ENCODE measurements around the gene MAN1A1.

MAN1A1 gene

DNA sequence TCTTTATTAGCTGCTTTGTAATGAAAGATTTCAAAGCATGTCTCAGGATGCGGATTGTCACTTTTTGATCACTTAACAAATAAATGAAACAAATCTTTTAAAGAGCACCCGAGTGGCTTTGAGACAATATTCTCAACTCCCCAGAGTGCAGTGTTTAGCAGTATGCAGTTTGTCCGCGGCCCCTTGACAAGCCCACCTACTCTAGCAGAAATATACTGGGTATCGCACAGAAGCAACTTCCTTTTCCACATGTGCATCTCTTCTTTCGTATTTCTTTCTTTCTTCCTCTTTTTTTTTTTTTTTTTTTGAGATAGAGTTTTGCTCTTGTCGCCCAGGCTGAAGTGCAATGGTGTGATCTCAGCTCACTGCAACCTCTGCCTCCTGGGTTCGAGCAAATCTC lies 186.6 kb downstream of the MAN1A1 start:
- no peak for TF ChIP-seq USF1 (IDR thresholded peaks at IDR 0.05)
- no peak for TF ChIP-seq TEAD4 (IDR thresholded peaks at IDR 0.05)
- no peak for TF ChIP-seq RAD21 (IDR thresholded peaks at IDR 0.05; ENCODE audit: low read depth)
- no peak for TF ChIP-seq MAX (IDR thresholded peaks at IDR 0.05)
- TF ChIP-seq EP300 (IDR thresholded peaks at IDR 0.05; ENCODE audit: borderline replicate concordance) = no peak

- no peak for TF ChIP-seq CEBPB (IDR thresholded peaks at IDR 0.05)
- no peak for TF ChIP-seq CREB1 (IDR thresholded peaks at IDR 0.05; ENCODE audit: low read depth)
- TF ChIP-seq MAX (IDR thresholded peaks at IDR 0.05) = no peak
- TF ChIP-seq NFIC (IDR thresholded peaks at IDR 0.05) = no peak
- TF ChIP-seq RAD21 (IDR thresholded peaks at IDR 0.05; ENCODE audit: low read depth) = no peak
- TF ChIP-seq REST (IDR thresholded peaks at IDR 0.05; ENCODE audit: low read depth) = no peak
- TF ChIP-seq EGR1 (IDR thresholded peaks at IDR 0.05) = no peak
- TF ChIP-seq TAF1 (IDR thresholded peaks at IDR 0.05; ENCODE audit: low read depth) = no peak
- TF ChIP-seq TCF12 (IDR thresholded peaks at IDR 0.05; ENCODE audit: low read depth) = no peak
- no peak for TF ChIP-seq ZBTB7A (IDR thresholded peaks at IDR 0.05; ENCODE audit: low read depth)
- TF ChIP-seq FOXM1 (IDR thresholded peaks at IDR 0.05; ENCODE audit: borderline replicate concordance, low read depth) = no peak
- no peak for TF ChIP-seq EP300 (IDR thresholded peaks at IDR 0.05; ENCODE audit: borderline replicate concordance)
- no peak for TF ChIP-seq USF1 (IDR thresholded peaks at IDR 0.05)
- TF ChIP-seq TEAD4 (IDR thresholded peaks at IDR 0.05) = no peak
- TF ChIP-seq YY1 (IDR thresholded peaks at IDR 0.05; ENCODE audit: low read depth) = no peak
Observed at GRCh38 chr6:119162134-119162775, 187.3 kb downstream of the MAN1A1 start.

GRCh38 chr6:119161438-119161837 lies 188.1 kb downstream of the MAN1A1 start:
- TF ChIP-seq EGR1 (IDR thresholded peaks at IDR 0.05) (no peak), USF1 (IDR thresholded peaks at IDR 0.05) (no peak)

GRCh38 chr6:119160911-119161310 lies 188.7 kb downstream of the MAN1A1 start:
- no peak for TF ChIP-seq ZBTB7A (IDR thresholded peaks at IDR 0.05; ENCODE audit: low read depth)
- TF ChIP-seq REST (IDR thresholded peaks at IDR 0.05; ENCODE audit: low read depth) = no peak
- no peak for TF ChIP-seq CEBPB (IDR thresholded peaks at IDR 0.05)
- TF ChIP-seq USF1 (IDR thresholded peaks at IDR 0.05) = no peak
- TF ChIP-seq MAX (IDR thresholded peaks at IDR 0.05) = no peak
- no peak for TF ChIP-seq EP300 (IDR thresholded peaks at IDR 0.05; ENCODE audit: borderline replicate concordance)
- no peak for TF ChIP-seq TEAD4 (IDR thresholded peaks at IDR 0.05)
- TF ChIP-seq EGR1 (IDR thresholded peaks at IDR 0.05) = no peak
- no peak for TF ChIP-seq CREB1 (IDR thresholded peaks at IDR 0.05; ENCODE audit: low read depth)
- no peak for TF ChIP-seq RAD21 (IDR thresholded peaks at IDR 0.05; ENCODE audit: low read depth)
- no peak for TF ChIP-seq NFIC (IDR thresholded peaks at IDR 0.05)
- TF ChIP-seq TAF1 (IDR thresholded peaks at IDR 0.05; ENCODE audit: low read depth) = no peak
- TF ChIP-seq YY1 (IDR thresholded peaks at IDR 0.05; ENCODE audit: low read depth) = no peak
- TF ChIP-seq FOXM1 (IDR thresholded peaks at IDR 0.05; ENCODE audit: borderline replicate concordance, low read depth) = no peak

GRCh38 chr6:119158057-119158848 lies 191.3 kb downstream of the MAN1A1 start:
- no peak for TF ChIP-seq NFIC (IDR thresholded peaks at IDR 0.05)

All from Ishikawa (cell line).